ENCODE results near the gene KLRC2.

Gene KLRC2

DNA sequence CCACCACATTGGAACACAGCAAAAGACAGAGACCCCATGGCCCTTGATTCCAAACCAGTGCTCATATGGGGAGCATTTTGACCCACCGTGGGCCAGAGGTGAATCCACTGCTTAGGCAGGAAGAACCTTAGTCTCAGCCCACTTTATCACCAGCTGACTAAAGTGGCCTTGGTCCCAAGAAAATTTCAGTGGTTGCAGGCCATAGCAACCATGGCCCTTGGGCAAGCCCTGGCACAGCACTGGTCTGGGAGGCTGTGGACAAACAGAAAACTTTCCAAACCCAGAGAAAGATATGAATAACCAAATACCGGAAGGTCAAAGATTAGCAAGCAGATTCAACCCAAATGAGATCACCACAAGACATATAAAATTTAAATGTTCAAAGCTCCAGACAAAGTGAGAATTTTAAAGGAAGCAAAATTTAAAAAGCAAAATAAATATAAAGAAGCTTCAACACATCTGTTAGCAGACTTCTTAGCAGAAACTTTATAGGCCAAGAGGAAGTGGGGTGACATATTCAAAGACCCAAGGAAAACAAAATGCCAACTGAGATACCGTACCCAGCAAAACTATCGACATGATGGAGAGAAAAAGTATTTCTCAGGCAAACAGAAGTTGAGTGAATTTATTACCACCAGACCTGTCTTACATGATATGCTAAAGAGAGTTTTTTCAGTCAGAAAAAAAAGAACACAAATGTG, 53.7 kb downstream of the KLRC2 start:
- Histone ChIP-seq H3K4me1 (ENCODE audit: control extremely low read depth in 1 of 4, control insufficient read depth in 4 of 4, insufficient read depth in 4 of 4, low read length in 3 of 4) (no peaks in the 10 kb centered on the region), H3K27ac (ENCODE audit: insufficient read depth in 1 of 2, low read depth in 1 of 2, low read length in 2 of 2, poor library complexity in 1 of 2, severe bottlenecking in 2 of 2) (no peak overlapping the region), H3K4me3 (ENCODE audit: control insufficient read depth in 1 of 7, extremely low read depth in 1 of 7, insufficient read depth in 4 of 7, low read depth in 2 of 7, low read length in 6 of 7) (no peak overlapping the region), H3K9me3 (ENCODE audit: control extremely low read depth in 1 of 5, control insufficient read depth in 4 of 5, insufficient read depth in 2 of 5, low read depth in 1 of 5, low read length in 4 of 5) (peaks cover 0 to 7% (median 0%) of the 10 kb centered on the region in 5 experiments), H3K27me3 (replicated peaks in 2 of 5; ENCODE audit: control insufficient read depth in 4 of 5, insufficient read depth in 5 of 5, low read length in 4 of 5) (peaks cover 0 to 36% (median 0%) of the 10 kb centered on the region in 5 experiments), H3K36me3 (ENCODE audit: control insufficient read depth in 4 of 4, insufficient read depth in 4 of 4, low read length in 3 of 4) (no peaks in the 10 kb centered on the region)
- ChIA-PET POLR2A (interaction anchor here (0.7 kb wide), 1 partner anchor 17 kb away, joined by 3 read pairs; no protein-coding TSS in a partner anchor), CTCF (interaction anchor here (1.8 kb wide), 1 partner anchor 16 kb away, joined by 6 read pairs; no protein-coding TSS in a partner anchor)
- no peak for DNase-seq
- 100% methylated on average over 1 of the region's 4 CpGs for WGBS (ENCODE audit: insufficient coverage)
